Left lobe of liver (tissue), 2 donors: ENCODE measurements around the gene TPSAB1. TPM values are rescaled to one million over a fixed set of nuclear protein-coding genes. Genes with fewer than 3 reads are reported as not detected.
A peak's percentile ranks its signal among the peaks of the same experiment; 100 is the strongest.
"Not testable (repeated sequence)": the region's sequence is repeated elsewhere in the genome, so short reads cannot be mapped to it uniquely, and the experiment has no call there.

Experiments used
- ATAC-seq: fragments of 200-7000 bp; cut with Tn5 transposase; one replicate; pipeline ENCODE4 v1.9.1; 2020; ENCODE audit warnings: mild to moderate bottlenecking, moderate library complexity
- DNase-seq: peaks from one replicate; pipeline ENCODE4 v3.0.0-alpha.2; 2020; ENCODE audit warnings: low spot score
- total RNA-seq: library from RNA; stranded (reverse); gene quantifications from one replicate; pipeline ENCODE4 v1.2.1, GENCODE V29; 2021
- donor health status: DM: no; HTN: no; CAD: no; lungs with moderate emphysema.
- donor health status: DM: no; HTN: yes; CAD: no.

TPSAB1 gene
- total RNA-seq = 1.6 TPM

DNA sequence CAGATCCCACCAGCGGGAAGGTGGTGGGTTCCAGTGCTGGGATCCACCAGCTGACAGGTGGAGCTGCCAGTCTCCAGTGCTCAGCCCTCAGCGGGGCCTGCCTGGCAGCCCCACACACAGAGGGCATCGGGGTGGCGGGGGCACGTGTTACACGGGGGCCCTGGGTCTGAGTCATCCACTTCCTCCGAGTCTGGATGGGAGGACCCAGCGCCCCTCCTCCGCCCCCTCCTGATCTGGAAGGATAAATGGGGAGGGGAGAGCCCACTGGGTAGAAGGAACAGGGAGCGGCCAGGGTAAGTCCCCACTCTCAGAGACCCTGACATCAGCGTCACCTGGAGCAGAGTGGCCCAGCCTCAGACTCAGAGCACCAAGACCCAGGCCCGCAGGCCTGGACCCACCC, at the start of gene TPSAB1:
TPSAB1 (plus strand) TSS at position 270 of the 400 bp plus-strand sequence. CDS start 234 bp downstream, outside the sequence.
- DNase-seq, ATAC-seq: not testable (repeated sequence)

DNA sequence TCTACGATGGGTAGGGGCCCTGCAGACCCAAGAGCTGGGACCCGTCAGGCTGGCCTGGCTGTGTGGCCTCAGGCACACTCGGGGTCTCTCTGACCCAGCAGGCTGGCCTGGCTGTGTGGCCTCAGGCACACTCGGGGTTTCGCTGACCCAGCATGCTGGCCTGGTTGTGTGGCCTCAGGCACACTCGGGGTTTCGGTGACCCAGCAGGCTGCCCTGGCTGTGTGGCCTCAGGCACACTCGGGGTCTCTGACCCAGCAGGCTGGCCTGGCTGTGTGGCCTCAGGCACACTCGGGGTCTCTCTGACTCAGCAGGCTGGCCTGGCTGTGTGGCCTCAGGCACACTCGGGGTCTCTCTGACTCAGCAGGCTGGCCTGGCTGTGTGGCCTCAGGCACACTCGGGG, 49.7 kb upstream of the TPSAB1 start:
- not testable (repeated sequence) for ATAC-seq, DNase-seq

DNA sequence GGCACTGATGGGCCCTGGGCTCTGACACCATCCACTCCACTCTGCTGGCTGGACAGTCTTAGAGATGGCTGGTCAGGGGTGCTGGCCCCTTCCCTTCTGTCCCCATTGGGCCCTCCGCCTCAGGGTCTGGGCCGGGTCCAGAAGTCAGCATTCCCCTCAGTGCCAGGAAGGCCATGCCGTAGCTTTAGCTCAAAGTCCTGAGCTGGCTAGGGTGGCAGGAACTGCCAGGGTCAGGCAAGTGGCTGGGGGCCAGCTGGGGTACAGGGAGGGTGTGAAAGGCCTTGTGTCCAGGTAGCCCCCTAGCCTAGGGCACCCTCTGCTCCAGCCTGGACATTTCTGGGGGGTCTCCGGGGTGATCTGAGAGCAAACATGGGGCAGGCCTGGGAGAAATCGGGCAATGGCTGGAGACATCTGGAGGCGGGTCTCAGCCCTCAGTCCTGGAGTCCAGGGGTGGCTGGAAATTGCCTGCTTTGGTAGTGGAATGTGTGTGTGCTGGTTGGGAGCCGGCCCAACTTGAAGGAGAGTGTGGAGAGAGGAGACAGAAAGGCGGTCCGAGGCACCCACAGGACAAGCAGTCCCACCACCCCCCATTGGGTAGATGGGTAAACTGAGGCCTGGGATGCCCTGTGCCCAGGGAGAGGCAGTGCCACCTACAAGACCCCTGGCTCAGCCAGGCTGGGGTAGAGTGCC, 48.0 kb upstream of the TPSAB1 start:
- DNase-seq (no peak), ATAC-seq (peak; percentile 45)

DNA sequence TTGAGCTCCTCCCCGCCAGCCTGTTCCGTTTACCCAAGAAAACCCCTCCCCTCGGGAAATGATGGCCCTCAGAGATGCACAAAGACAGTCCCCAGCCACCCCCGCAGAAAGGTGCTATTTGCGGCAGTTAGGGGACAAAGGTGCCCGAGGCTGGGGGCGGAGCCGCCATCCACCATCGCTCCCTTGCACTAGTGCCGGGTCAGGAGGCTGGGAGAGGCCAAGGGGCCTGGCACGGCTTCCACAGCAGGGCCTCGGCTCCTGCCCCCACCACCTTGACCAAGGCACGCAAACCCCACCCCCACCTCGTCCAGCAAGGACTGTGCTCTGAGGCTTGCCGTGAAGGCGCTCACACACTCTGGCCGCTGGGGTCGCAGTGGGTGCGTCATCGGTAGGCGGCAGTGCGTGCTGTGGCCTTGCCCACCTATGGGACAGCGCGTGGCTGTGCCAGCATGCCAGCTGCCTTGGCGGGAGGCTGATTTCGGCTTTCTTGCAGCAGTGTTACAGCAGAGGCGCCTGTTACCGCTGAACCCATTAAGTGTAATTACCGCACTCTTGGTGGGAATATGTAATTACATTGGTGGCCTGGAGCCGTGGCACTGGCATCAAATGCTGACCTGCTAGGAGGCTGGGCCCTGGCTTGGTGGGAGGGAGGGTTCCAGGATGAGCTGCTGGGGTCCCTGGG, 47.2 kb upstream of the TPSAB1 start:
- ATAC-seq = peak; percentile 55
- DNase-seq = peak; percentile 61

DNA sequence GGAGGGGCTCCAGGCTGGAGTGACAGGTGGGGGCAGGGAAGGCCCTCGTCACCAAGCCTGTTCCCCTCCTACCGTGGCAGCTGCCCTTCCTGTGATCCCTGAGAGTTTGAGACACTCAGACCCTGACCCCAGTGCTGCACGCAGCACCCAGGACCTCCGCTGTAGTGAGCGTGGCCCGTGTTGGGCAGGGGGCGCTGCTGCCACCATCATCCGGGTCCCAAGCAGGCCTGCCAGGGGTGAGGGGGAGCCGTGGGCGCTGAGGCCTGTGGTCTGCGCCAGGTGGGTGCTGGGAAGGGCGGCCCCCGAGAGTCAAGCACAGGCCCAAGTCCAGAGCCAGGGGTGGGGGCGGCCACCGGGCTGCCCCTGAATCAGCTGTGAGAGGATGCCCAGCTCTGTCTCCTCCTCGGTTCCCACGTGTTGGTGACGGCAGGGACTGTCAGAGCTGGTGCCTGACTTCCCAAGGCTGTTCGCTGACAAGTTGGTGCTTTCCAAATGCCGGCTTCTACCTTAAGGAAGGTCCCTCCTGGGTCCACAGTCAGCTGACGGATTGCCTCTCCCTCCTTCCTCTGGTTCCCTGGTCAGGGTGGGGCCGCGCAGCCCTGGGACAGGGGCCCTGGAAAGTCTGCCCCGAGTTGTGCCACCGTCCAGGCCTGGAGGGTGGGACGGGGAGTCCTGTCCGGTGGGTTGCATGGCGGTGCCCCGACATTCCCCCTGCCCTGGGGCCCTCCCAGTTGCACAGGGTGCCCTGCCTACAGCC, 46.5 kb upstream of the TPSAB1 start:
- ATAC-seq (no peak), DNase-seq (no peak)

GRCh38 chr16:1194665-1195392, 45.7 kb upstream of the TPSAB1 start:
- ATAC-seq (peak; percentile 39), DNase-seq (no peak)

DNA sequence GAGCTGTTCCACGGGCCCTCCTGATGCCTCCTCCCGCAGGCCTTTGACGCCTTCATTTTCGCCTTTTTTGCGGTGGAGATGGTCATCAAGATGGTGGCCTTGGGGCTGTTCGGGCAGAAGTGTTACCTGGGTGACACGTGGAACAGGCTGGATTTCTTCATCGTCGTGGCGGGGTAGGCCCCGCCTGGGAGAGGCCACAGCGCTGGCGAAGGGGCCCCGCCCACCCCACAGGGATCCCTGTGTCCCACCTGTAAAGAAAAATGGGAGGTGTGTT, 45.2 kb upstream of the TPSAB1 start:
- ATAC-seq (no peak), DNase-seq (no peak)

DNA sequence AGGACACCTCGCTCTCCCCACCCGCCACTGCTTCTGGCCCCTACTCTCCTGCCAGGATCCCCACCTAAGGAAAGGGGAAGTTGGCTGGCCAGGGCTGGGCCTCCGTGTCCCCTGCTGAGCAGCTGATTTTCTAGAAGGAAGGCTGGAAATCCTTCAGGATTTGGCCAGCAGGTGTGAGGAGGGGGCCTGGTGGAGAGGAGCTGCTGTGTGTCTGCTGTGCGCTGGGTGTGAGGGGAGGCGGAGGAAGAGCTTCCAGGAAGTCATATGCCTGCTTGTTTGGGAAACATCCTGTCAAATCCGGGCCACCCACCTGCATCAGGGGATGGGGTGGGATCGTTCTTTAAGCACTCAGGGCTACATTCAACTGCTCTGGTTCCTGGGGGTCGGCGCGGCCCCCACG, 44.0 kb upstream of the TPSAB1 start:
- ATAC-seq = no peak
- DNase-seq = no peak

- DNase-seq (no peak), ATAC-seq (no peak)
Observed at GRCh38 chr16:1197237-1197866, 43.2 kb upstream of the TPSAB1 start.

DNA sequence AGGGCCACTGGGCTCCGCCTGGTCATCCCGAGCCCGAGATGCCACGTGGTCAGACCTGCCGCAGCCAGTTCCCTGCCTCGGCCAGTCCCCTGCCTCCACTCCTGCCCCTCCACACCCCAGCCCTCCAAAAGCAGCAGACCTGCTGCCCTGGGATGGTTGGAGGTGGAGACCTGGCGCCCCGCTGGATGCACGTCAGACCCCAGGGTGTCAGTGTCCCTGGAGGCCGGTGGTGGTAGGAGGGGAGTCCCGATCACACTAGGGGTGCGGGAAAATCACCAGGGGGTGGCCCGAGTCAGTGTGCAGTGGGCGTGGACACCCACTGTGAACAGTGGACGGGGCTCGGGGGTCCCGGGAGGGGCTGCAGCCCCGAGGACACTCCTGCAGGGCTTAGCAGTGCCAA, 42.3 kb upstream of the TPSAB1 start:
- DNase-seq (no peak), ATAC-seq (no peak)

GRCh38 chr16:1198671-1199346, 41.7 kb upstream of the TPSAB1 start:
- not testable (repeated sequence) for DNase-seq, ATAC-seq

- peak; percentile 57 for ATAC-seq
- no peak for DNase-seq
Observed at GRCh38 chr16:1199347-1200013, 41.0 kb upstream of the TPSAB1 start.

DNA sequence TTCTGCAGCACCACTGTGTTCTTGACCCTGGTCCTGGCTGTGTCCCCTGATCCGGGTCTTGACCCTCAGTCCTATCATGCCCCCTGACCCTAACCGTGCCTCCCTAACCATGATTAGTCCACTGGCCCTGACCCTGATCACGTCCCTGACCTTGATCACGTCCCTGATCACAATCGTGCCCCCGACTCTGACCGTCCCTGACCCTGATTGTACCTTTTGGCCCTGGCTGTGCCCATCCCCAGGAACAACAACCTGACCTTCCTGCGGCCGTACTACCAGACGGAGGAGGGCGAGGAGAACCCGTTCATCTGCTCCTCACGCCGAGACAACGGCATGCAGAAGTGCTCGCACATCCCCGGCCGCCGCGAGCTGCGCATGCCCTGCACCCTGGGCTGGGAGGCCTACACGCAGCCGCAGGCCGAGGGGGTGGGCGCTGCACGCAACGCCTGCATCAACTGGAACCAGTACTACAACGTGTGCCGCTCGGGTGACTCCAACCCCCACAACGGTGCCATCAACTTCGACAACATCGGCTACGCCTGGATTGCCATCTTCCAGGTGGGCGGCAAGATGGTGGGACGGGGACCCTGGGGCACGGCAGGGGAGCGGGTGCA, 40.4 kb upstream of the TPSAB1 start:
- no peak for ATAC-seq
- no peak for DNase-seq

GRCh38 chr16:1201444-1201843, 39.1 kb upstream of the TPSAB1 start:
- DNase-seq (no peak), ATAC-seq (no peak)

DNA sequence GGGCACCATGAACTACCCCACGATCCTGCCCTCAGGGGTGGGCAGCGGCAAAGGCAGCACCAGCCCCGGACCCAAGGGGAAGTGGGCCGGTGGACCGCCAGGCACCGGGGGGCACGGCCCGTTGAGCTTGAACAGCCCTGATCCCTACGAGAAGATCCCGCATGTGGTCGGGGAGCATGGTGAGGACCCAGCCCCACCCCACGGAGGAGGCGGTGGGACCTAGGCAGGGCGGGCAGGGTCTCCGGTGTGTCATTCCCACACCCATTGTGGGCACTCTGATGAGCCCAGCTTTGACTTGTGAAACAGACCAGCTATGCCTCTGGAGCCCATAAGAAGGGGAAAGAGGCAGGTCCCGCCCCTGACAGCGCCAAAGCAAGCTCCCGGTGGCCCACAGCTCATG, 38.2 kb upstream of the TPSAB1 start:
- DNase-seq (no peak), ATAC-seq (no peak)

GRCh38 chr16:1204933-1205332, 35.6 kb upstream of the TPSAB1 start:
- DNase-seq (no peak), ATAC-seq (no peak)

GRCh38 chr16:1206326-1206725, 34.2 kb upstream of the TPSAB1 start:
- ATAC-seq (no peak), DNase-seq (no peak)

- ATAC-seq (no peak), DNase-seq (no peak)
Observed at GRCh38 chr16:1206786-1207185, 33.7 kb upstream of the TPSAB1 start.

- DNase-seq (no peak), ATAC-seq (no peak)
Observed at GRCh38 chr16:1208239-1208830, 32.2 kb upstream of the TPSAB1 start.
